HG02870 (cell line): ENCODE data around the gene TMEM171.

Experiments used
- ATAC-seq: cut with Tn5 transposase; IDR thresholded peaks from one replicate; pipeline ENCODE4 v1.9.1; 2021; ENCODE audit warnings: mild to moderate bottlenecking, moderate library complexity; ENCODE audit not compliant: unreplicated experiment

Gene TMEM171, protein sequence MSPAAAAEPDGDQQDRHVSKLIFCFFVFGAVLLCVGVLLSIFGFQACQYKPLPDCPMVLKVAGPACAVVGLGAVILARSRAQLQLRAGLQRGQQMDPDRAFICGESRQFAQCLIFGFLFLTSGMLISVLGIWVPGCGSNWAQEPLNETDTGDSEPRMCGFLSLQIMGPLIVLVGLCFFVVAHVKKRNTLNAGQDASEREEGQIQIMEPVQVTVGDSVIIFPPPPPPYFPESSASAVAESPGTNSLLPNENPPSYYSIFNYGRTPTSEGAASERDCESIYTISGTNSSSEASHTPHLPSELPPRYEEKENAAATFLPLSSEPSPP

GRCh38 chr5:73120222-73121118, at the start of gene TMEM171:
TSS of gene TMEM171 (plus strand) at chr5:73120575. CDS start at chr5:73123374, 2,799 bp downstream.
- no peak for ATAC-seq

GRCh38 chr5:73081093-73081492, 39.3 kb upstream of the TMEM171 start:
- no peak for ATAC-seq

GRCh38 chr5:73088026-73088425, 32.3 kb upstream of the TMEM171 start:
- no peak for ATAC-seq

GRCh38 chr5:73093943-73094342, 26.4 kb upstream of the TMEM171 start:
- no peak for ATAC-seq

- no peak for ATAC-seq
These were observed 26.0 kb upstream of the TMEM171 start for GRCh38 chr5:73094415-73094814.

DNA sequence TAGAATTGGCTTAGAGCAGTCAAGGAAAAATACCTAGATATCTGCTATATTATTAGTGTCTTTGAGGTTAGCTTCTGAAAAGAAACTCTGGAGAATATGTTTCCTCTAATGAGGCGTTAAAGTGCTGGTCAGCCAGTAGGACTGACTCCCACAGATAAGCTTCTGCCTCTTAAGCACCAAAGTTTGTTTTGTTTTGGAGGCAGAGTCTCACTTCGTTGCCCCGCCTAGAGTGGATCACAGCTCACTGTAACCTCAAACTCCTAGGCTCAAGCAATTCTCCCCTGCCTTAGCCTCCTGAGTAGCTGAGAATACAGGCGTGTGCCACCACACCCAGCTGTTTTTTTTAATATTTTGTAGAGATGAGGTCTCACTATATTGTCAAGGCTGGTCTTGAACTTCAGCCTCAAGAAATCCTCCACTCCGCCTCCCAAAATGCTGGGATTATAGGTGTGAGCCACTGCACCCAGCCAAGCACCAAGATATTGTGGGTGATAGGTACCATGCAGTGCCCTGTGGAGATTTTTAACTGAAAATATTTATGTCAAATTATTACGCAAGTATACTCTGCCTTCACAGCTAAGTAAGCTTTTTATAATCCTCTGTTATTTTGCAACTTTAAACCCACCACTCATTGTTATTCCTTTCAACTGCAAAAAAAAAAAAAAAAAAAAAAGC, 24.7 kb upstream of the TMEM171 start:
- no peak for ATAC-seq

DNA sequence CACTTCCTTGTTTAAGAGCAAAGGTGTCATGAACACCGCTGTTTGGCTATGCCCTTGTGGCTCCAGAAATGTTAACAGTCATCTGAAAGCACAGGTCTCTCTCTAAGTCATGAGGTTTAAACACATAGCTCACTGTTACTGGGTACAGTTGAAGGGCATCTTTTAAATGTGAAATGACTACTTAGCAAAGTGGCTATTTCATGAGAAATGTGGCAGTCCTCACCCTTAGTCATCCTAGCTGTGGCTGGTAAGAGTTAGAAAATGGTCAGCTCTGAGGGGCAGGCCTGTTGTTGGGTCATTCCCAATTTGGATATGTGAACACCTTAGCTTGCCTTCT, 24.2 kb upstream of the TMEM171 start:
- ATAC-seq = no peak

DNA sequence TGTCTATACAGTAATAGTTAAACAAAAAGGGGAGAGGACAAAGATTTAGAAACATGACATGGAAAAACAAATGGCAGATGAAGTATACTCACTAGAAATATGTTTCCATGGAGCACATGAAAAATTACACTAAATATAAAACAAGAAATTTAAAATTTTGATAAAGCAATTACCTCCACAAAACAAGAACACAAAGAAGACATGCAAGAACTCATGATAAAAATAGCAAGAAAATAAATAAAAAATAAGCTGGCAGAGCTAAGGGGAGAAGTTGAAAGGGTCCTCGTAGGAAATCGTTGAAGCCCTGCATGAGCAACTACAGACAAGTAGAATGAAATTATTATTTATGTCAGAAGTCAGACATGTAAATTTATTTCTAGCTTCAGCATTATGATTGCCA, 22.6 kb upstream of the TMEM171 start:
- no peak for ATAC-seq

DNA sequence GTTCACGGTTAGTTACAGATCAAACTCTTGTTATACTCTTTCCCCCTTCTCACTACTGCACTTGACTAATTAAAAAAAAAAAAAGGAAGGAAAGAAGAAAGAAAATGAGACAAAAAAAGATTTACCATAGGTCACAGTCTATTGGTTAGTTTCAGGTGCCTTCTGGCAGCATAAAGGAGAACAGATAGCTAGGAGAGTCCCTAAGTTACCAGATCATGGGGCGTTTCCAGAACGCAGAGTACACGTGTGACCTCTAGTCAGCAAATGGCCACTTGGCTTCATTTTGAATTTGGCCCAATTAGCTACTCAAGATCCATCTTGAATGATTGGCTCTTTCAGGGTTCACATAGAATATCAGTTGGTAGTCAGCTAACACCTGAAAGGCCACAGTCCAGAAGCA, 20.3 kb upstream of the TMEM171 start:
- no peak for ATAC-seq

DNA sequence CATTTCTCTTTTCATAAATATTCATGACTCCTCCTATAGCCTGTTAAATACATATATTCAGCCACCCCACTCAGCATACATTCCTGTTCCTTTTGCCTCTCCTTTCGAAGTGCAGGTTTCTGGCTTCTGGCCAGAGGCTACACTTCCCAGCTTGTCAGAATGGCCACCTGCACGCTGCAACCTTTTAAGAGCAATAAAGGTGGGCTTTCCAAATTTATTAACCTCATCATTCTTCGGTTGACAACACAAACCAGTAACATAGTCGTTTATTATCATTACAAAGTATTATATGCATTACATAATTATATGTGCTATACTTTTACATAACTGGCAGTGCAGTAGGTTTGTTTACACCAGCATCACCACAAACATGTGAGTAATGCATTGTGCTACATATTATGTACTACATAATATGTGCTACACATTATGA, 16.5 kb upstream of the TMEM171 start:
- ATAC-seq = no peak

DNA sequence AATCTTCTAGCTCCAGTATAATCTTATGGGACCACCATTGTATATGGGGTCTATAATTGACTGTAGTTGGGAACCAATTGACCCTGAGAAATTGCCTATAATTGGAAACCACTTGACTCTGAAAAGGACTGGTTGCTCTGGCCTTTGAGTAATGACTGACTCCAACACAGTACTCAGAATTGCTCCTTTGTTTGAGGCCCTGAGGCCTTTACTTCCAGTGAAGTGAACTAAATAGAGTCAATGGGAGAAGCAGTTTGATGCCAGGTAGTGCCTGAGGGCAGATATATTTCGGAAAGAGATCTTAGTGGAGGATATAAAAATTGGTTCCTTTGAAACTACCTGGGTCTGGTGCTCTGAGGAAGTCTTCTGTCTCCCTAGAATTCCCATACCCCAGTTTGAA, 16.0 kb upstream of the TMEM171 start:
- no peak for ATAC-seq

GRCh38 chr5:73106335-73106734, 14.0 kb upstream of the TMEM171 start:
- ATAC-seq = no peak

GRCh38 chr5:73110190-73110589, 10.2 kb upstream of the TMEM171 start:
- no peak for ATAC-seq

DNA sequence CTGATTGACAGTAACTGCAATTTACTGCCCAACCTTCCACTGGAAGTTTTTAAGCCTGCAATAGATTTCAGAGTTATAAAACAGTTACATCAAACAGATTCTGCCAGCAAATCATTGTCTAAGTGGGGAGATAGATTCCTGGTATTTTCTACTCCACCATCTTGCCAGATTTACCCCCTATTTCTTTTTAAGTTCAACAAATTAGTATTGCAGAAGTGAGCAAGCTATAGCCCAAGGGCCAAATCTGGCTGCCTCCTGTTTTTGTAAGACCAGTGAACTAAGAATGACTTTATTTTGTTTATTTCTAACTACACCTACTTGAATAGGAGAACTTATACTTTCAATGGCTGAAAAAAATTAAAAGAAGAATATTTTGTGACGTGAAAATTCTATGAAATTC, 8.8 kb upstream of the TMEM171 start:
- no peak for ATAC-seq

DNA sequence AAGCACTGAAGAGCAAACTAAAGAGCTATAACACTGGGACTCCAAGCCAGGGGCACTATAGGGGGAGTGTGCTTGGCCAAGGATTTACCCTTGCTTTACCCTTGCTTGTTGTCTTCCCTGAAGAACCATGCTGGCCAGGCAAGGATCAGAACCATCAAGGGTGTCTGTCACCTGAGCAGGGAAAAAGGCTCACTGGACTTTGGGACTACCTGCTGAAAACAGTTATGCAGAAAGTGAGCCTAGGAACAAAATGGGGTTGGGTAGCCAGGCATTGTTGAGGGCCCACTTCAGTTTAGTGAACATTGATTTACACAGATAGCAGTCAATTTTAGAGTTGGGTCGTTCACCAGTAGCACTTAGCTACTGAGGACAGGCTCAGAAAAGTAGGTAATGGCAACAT, 8.0 kb upstream of the TMEM171 start:
- ATAC-seq = no peak

- no peak for ATAC-seq
These were observed 6.2 kb upstream of the TMEM171 start for GRCh38 chr5:73114044-73114688.

DNA sequence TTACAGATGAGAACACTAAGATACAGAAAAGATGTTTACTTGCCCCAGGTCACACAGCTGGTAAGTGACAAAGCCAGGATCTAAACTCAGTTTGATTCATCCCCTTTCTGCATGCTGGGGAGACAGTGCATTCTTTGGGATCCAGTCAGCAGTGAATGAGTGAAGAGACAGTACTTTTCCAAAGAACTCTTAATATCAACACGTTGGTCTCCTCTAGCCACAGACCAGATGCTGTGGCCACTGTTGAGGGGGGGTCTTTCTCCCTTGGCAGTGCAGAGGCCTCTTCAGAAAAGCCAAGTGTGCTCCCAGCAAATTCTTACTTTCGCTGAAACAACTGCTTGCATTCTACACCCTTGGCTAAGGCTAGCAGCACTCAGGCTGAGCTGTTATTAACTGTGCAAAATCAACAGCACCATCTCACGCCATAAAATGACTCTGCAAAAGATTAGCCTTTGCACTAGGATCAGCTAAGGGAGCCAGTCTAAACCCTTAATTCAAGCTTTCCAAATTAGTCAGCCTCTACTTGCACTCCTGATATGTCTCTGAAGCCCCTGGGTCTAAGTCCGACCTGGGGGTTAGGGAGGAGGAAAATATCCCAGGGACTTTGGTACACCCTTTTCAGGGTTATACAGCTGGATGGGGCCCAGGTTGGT, 4.8 kb upstream of the TMEM171 start:
- ATAC-seq = no peak

GRCh38 chr5:73116506-73116905, 3.9 kb upstream of the TMEM171 start:
- no peak for ATAC-seq

DNA sequence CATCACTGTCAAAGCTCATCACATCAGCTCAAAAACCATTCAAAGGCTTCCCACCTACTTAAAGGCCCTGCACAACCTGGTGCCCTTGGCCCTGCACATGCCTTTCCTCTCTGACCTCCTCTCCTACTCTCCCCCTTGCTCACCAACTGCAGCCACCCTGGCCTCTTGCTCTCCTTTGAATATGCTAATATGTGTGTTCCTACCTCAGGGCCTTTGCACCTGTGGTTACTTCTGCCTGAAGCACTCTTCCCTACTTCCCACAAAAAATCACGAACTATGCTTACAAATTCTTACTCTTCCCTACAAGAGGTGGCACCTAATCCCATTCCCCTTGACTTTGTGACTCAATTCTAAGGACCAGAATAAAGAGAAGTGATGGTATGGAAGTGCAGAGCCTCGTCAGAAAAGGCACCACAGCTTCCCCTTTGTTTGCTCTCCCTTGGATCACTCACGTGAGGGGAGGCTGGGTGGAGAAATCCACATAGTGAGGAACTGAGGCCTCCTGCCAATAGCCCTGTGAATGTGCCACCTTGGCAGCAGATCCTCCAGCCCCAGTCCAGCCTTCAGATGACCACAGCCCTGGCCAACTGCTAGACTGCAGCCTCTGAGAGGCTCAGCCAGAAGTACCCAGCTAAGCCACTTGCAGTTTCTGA, 3.2 kb upstream of the TMEM171 start:
- no peak for ATAC-seq

GRCh38 chr5:73118391-73118973, 1.9 kb upstream of the TMEM171 start:
- no peak for ATAC-seq
